Astrocyte (in vitro differentiated cells and primary cell): ENCODE data around the gene RTN4IP1. TPM values are rescaled to one million over a fixed set of nuclear protein-coding genes. Genes with fewer than 3 reads are reported as not detected.

Source experiments
- DNase-seq: peaks from one replicate; pipeline ENCODE4 v3.0.0-alpha.2; 2010; ENCODE audit warnings: low read depth
- FAIRE-seq: peaks from 2 replicates; lab custom pipeline; 2011; peaks lifted over from hg19 to GRCh38; lab: Jason Lieb, UNC
- H2AFZ ChIP-seq: 2 replicates; pipeline ENCODE4 v1.6.0; 2012; ENCODE audit warnings: low read depth, low read length, inconsistent platforms
- H3K27ac ChIP-seq: 2 replicates; pipeline ENCODE4 v1.5.1; 2011; ENCODE audit warnings: low read depth, low read length, inconsistent platforms
- H3K27me3 ChIP-seq: 2 replicates; pipeline ENCODE4 v1.6.0; 2011; ENCODE audit warnings: low read length, inconsistent platforms; ENCODE audit not compliant: insufficient read depth
- H3K36me3 ChIP-seq: 2 replicates; pipeline ENCODE4 v1.5.1; 2011; ENCODE audit warnings: low read length, inconsistent platforms; ENCODE audit not compliant: insufficient read depth
- H3K4me1 ChIP-seq: 2 replicates; pipeline ENCODE4 v1.5.1; 2011; ENCODE audit warnings: low read length, inconsistent platforms; ENCODE audit not compliant: insufficient read depth
- H3K4me2 ChIP-seq: 2 replicates; pipeline ENCODE4 v1.6.0; 2012; ENCODE audit warnings: low read length, inconsistent platforms
- H3K4me3 ChIP-seq: 2 replicates; pipeline ENCODE4 v1.5.1; 2011; ENCODE audit warnings: low read depth, mild to moderate bottlenecking, low read length, inconsistent platforms; ENCODE audit not compliant: insufficient read depth
- H3K79me2 ChIP-seq: 2 replicates; pipeline ENCODE4 v1.6.0; 2012; ENCODE audit warnings: mild to moderate bottlenecking, low read length, inconsistent platforms; ENCODE audit not compliant: insufficient read depth
- H3K9ac ChIP-seq: 2 replicates; pipeline ENCODE4 v1.6.0; 2012; ENCODE audit warnings: mild to moderate bottlenecking, low read length, inconsistent platforms
- H3K9me3 ChIP-seq: 2 replicates; pipeline ENCODE4 v1.5.1; 2012; ENCODE audit warnings: low read depth, mild to moderate bottlenecking, low read length, inconsistent platforms; ENCODE audit not compliant: insufficient read depth
- H4K20me1 ChIP-seq: 2 replicates; pipeline ENCODE4 v1.6.0; 2012; ENCODE audit warnings: low read length, inconsistent platforms; ENCODE audit not compliant: insufficient read depth
- H3K27ac Mint-ChIP-seq: one replicate; pipeline ENCODE4 v1.8.0; 2021; ENCODE audit warnings: mild to moderate bottlenecking, mixed read lengths; ENCODE audit not compliant: unreplicated experiment
- H3K27me3 Mint-ChIP-seq: one replicate; pipeline ENCODE4 v1.8.0; 2021; ENCODE audit warnings: low read depth, mixed read lengths; ENCODE audit not compliant: unreplicated experiment
- H3K36me3 Mint-ChIP-seq: one replicate; pipeline ENCODE4 v1.8.0; 2021; ENCODE audit warnings: low read depth, mixed read lengths; ENCODE audit not compliant: unreplicated experiment
- H3K4me1 Mint-ChIP-seq: one replicate; pipeline ENCODE4 v1.8.0; 2021; ENCODE audit warnings: low read depth, mixed read lengths; ENCODE audit not compliant: unreplicated experiment
- H3K4me3 Mint-ChIP-seq: one replicate; pipeline ENCODE4 v1.8.0; 2021; ENCODE audit warnings: mild to moderate bottlenecking, moderate library complexity, mixed read lengths; ENCODE audit not compliant: unreplicated experiment
- H3K9me3 Mint-ChIP-seq: one replicate; pipeline ENCODE4 v1.8.0; 2021; ENCODE audit warnings: mild to moderate bottlenecking, mixed read lengths; ENCODE audit not compliant: unreplicated experiment
- EZH2 ChIP-seq: IDR thresholded peaks from 2 replicates; pipeline ENCODE4 v1.6.1; 2012; ENCODE audit warnings: mild to moderate bottlenecking, low read length, inconsistent platforms; ENCODE audit not compliant: insufficient read depth
- total RNA-seq: library from RNA; stranded (reverse); gene quantifications from 2 replicates; pipeline ENCODE4 v1.2.1, GENCODE V29; 2021
- TF ChIP-seq, protein P1 (sequence below): IDR thresholded peaks from 2 replicates; pipeline ENCODE4 v1.5.1; 2011; ENCODE audit warnings: low read depth, mild to moderate bottlenecking, inconsistent platforms, low read length, moderate library complexity; ENCODE audit not compliant: insufficient read depth

The RTN4IP1 gene
- total RNA-seq, 1 donor from 2014 or later = 5.3 TPM

DNA sequence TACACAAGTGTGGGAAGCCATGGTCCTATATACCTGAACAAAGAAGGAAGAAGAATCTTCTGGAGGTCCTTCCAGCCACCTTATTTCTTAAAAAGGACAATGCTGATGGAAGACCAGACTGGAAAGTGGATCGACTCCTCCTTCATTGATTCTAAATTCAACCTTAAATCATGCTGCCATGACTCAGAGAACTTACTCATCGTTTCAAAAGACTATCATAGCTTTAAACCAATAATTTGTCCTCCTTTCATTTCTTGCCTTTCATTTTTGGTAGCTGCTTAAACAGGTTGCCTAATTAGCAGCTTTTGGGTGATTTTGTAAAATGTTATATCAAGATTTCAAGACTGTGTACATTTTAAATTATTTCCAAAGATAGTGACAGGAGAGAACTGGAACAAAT lies 60.8 kb downstream of the RTN4IP1 start:
- Histone ChIP-seq H3K4me2 (no peak overlapping the region), H3K27me3 (no peaks in the 10 kb centered on the region), H3K4me3 (no peak overlapping the region), H4K20me1 (no peaks in the 10 kb centered on the region), H3K27ac (no peak overlapping the region), H3K36me3 (no peaks in the 10 kb centered on the region), H3K79me2 (no peaks in the 10 kb centered on the region), H3K9ac (no peak overlapping the region), H3K9me3 (no peaks in the 10 kb centered on the region), H3K4me1 (no peaks in the 10 kb centered on the region), H2AFZ (no peak overlapping the region)
- H3K4me3 Mint-ChIP-seq = no peak overlapping the region
- H3K36me3 Mint-ChIP-seq = no peaks in the 10 kb centered on the region
- no peaks in the 10 kb centered on the region for H3K27me3 Mint-ChIP-seq
- peaks cover 5% of the 10 kb centered on the region for H3K4me1 Mint-ChIP-seq
- TF ChIP-seq EZH2 = no peak
- TF ChIP-seq, protein P1, sequence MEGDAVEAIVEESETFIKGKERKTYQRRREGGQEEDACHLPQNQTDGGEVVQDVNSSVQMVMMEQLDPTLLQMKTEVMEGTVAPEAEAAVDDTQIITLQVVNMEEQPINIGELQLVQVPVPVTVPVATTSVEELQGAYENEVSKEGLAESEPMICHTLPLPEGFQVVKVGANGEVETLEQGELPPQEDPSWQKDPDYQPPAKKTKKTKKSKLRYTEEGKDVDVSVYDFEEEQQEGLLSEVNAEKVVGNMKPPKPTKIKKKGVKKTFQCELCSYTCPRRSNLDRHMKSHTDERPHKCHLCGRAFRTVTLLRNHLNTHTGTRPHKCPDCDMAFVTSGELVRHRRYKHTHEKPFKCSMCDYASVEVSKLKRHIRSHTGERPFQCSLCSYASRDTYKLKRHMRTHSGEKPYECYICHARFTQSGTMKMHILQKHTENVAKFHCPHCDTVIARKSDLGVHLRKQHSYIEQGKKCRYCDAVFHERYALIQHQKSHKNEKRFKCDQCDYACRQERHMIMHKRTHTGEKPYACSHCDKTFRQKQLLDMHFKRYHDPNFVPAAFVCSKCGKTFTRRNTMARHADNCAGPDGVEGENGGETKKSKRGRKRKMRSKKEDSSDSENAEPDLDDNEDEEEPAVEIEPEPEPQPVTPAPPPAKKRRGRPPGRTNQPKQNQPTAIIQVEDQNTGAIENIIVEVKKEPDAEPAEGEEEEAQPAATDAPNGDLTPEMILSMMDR = no peak
- FAIRE-seq (peak; percentile 26), DNase-seq (no peak)
- peaks cover 1% of the 10 kb centered on the region for H3K9me3 Mint-ChIP-seq
- H3K27ac Mint-ChIP-seq = no peak overlapping the region

DNA sequence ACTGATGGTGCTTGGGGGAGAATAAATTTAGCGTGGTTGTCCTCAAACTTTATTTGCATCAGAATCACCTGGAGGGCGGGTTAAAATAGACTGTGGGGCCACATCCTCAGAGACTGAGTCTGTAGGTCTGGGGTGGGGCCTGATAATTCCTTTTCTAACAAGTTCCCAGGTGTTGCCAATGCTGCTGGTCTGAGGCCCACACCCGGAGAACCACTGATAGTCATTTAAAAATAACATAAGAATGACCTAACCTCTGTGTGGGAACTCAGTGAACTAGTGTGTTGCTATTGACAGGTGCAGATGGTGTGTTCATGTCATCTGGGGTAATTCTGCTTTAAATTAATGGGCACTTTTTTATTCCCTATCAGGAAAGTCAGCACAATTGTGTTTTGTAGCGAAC lies 64.8 kb downstream of the RTN4IP1 start:
- Mint-ChIP-seq H3K9me3 (no peaks in the 10 kb centered on the region), H3K27me3 (no peaks in the 10 kb centered on the region), H3K4me1 (peaks cover 14% of the 10 kb centered on the region), H3K4me3 (no peak overlapping the region), H3K36me3 (no peaks in the 10 kb centered on the region), H3K27ac (no peak overlapping the region)
- Histone ChIP-seq H3K9me3 (no peaks in the 10 kb centered on the region), H3K79me2 (no peaks in the 10 kb centered on the region), H3K36me3 (no peaks in the 10 kb centered on the region), H3K4me1 (peaks cover 7% of the 10 kb centered on the region), H3K9ac (no peak overlapping the region), H2AFZ (no peak overlapping the region), H3K27me3 (no peaks in the 10 kb centered on the region), H3K4me3 (no peak overlapping the region), H3K27ac (no peak overlapping the region), H4K20me1 (no peaks in the 10 kb centered on the region), H3K4me2 (no peak overlapping the region)
- DNase-seq (no peak), FAIRE-seq (no peak)
- TF ChIP-seq, protein P1 = no peak
- no peak for TF ChIP-seq EZH2

DNA sequence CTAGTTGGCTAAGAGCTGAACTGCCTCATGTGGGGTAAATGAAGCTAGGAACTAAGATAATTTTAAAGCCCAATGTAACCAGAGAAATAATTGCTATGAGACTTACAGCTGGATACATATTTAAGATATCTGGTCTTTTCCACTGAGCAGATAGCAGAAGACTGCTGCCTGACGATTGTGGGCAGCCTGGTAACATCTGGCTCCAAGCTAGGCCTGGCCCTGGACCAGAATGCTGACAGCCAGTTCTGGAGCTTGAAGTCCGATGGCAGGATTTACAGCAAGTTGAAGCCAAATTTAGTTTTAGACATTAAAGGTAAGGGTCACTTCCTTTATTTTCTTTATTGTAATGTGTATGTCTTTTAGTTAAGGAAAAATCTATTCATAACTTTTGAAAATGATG lies 65.7 kb downstream of the RTN4IP1 start:
- Mint-ChIP-seq H3K36me3 (no peaks in the 10 kb centered on the region), H3K27me3 (no peaks in the 10 kb centered on the region), H3K4me1 (peaks cover 13% of the 10 kb centered on the region), H3K27ac (no peak overlapping the region), H3K4me3 (no peak overlapping the region), H3K9me3 (no peaks in the 10 kb centered on the region)
- TF ChIP-seq, protein P1 = no peak
- TF ChIP-seq EZH2 = no peak
- Histone ChIP-seq H3K27ac (no peak overlapping the region), H4K20me1 (no peaks in the 10 kb centered on the region), H3K4me1 (peaks cover 7% of the 10 kb centered on the region), H3K36me3 (no peaks in the 10 kb centered on the region), H3K27me3 (no peaks in the 10 kb centered on the region), H2AFZ (no peak overlapping the region), H3K79me2 (no peaks in the 10 kb centered on the region), H3K9ac (no peak overlapping the region), H3K9me3 (no peaks in the 10 kb centered on the region), H3K4me3 (no peak overlapping the region), H3K4me2 (no peak overlapping the region)
- FAIRE-seq = no peak
- no peak for DNase-seq
